ENCODE results near the gene TMEM208.

Gene TMEM208

DNA sequence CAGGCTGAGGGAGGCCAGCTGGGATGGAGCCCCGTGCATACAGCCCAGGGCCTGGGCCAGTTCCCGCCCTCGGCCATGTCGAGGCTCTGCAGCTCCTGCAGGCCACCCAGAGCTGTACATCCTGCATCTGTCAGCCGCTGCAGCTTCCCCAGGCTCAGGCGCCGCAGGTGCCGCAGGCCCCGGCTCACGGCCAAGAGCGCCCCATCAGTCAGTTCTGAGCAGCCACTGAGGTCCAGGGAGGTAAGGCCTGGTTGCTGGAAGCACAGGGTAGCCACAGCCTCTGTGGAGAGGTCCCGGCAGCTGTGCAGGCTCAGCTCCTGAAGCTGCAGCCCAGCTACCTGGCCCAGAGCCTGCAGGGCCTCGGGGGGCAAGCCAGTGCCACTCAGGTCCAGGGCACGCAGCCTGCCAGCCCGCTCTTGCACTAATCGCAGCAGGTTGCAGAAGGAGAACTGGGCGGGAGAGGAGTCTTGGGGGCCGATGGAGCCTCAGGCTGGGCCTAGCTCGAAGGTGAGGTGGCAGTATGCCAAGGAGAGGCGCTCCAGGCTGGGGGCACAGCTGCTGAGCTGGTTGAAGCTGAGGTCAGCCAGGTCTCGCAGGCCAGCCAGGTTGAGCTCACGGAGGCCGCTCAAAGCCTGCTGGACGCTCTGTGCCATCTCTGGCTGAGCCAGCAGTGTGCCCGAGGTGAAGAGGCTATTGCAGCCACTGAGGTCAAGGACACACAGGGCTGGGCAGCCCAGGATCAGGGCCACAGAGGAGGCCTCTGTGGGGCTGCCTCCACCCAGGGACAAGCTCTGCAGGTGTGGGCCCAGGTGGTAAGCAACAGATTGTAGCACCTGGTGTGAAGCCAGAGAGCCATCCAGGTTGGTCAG is 16.6 kb upstream of the TMEM208 start:
- DNase-seq = no peak

DNA sequence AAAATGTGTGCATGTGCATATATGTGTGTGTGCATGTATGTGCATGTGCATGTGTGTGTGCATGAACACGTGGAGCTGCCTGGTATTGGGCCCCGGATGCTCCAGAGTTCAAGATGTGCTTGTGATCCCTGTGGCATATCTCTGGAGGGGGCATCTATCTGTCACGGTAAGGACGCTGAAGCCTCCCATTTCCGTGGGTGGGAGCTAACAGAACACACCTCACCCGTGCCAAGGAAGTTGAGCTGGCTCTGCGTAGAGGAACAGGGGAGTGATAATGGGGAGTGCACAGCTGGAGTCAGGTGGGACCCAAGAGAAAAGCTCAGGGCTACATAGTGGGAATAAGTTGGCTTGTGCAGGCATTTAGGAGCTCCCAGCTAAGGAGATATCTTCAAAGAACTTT is 15.3 kb upstream of the TMEM208 start:
- DNase-seq = no peak

DNA sequence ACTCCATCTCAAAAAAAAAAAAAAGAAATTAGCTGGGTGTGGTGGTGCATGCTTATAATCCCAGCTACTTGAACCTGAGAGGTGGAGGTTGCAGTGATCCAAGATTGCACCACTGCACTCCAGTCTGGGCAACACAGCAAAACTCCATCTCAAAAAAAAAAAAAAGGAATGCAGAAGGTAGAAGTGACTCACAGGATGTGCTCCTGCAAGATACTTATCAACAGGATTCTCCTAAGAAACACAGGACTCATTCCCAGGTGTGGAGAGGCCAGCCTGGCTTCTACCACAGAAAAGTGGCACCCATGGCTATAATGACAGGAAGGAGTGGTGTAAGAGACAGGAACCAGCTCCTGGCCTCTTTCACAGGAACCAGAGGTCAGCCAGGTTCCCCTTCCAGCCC is 14.2 kb upstream of the TMEM208 start:
- no peak for DNase-seq

DNA sequence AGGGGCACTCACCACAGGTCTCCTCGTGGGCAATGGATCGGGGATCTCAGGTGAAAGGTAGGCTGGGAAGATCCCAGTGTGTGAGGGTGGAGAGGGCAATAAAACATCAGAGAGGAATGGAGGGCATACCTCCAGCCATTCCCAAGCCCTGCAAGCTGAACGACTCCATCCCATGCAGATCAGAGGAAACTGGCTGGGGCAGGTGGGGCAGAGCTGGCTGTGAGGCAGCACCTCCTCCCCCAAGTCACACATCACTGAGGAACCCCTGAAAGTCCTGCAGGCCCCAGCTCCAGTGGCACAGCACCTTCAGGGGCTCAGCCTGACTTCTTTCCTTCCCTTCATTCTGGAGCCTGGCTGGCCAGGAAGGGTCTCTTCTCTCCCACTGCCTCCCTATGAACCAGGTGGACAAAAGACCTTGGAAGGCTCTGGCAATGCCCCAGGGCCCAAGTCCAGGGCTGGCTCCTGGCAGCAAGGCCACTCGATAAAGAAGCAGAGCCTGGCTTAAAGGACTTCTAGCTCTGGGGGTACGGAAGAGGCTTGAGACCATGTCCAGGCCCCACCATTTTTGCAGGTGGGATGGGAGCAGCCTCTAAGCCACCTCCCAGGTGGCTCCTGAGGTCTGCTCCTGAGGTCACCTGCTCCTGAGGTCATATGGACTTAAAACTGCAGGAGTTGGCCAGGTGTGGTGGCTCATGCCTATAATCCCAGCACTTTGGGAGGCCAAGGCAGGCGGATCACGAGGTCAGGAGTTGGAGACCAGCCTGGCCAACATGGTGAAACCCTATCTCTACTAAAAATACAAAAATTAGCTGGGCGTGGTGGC is 13.5 kb upstream of the TMEM208 start:
- DNase-seq = no peak

DNA sequence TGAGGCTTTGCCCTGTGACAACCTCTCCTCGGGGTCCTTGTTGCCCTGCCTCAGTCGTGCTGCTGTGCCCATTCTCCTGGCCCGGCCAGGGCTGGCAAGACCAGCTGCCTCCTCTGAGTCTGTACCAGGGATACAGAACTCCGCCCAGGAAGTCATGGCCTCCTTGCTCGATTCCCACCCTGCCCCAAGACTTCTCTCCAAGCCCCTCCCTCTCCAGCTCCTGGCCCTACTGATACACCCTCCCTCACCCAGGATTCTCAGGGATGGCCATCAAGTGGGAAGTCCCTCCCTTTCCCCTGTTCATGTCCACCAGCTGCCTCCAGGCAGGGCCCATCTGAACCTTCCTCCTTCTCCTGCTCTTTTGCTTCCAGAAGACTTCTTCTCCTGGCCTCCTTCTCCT is 11.2 kb upstream of the TMEM208 start:
- DNase-seq = no peak

DNA sequence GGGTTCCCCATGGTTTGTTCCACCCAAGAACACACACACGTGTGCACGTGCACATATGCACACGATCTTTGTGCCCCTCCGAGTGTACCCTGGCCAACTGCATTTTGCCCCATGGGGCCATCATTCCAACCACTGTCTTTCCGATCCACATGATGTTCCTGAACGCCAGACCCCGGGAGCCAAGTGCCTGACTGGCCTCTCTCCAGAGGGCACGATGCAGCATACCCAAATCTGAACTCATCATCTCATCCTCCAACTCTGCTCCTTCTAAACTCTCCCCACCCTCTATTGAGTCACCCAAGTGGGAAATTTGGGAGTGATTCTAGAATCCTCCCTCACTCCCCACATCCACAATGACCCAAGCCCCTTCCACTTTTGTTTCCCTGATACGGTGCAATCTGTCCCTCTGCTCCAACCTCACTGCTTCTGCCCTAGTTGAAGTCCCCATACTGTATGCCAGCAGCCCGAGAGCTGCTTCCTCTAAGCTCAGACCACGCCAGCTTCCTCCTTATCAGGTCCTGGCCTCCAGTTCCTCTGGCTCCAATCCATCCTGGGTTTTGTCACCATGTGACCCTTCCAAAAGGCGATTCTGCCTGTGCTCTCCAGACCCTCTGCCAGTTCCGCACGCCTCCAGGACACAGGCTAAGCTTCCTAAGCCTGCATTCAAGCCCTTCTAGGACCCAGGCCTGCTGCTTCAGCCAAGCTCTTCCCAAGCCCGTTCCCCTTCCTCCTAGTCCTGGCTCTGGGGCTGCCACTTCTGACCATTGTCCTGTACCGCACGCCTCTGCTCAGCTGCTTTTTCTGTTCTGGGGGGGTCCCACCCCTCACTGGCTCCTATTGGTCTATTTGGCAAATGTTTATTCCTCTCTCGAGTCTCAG is 10.1 kb upstream of the TMEM208 start:
- DNase-seq = no peak

DNA sequence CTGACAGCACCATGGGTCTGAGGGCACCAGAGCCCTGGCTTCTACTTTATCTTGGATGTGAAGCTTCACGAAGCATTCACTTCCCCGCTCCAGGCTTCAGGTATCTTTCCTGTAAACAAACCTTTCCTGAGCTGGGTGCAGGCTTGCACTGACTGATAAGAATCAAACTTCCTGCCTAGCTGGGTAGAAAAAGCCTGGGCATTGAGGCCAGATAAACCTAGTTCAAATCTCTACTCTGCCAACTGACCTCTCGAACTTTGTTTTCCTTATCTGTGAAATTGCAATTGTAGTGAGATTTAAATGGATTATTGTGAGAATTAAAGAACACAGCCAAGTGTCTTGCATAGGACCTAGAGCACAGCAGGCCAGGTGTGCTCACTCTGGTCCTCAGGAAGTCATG is 2.9 kb upstream of the TMEM208 start:
- no peak for DNase-seq

DNA sequence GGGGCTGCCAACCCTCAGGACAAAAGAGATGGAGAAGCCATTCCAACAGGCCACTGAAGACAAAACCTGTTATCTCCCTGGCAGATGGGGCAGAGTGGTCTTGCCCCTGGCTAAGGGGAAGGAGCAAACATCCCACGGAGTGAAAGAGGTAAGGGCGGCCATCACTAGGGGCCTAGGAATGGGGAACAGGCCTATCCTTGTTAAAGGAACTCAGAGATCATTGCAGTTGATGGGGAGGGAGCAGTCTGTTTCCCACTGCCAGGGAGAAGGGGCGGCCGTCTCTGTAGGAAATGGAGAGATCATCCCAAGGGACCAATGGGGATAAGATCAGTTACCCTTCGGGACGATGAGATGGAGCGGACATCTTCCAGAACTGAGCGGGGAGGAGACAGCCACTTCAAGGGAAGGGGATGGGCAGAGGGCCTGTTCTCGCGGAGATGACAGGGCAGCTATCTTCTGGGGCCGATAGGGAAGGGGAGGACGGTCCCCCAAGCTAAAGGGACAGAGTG is 581 bp upstream of the TMEM208 start:
- no peak for DNase-seq

DNA sequence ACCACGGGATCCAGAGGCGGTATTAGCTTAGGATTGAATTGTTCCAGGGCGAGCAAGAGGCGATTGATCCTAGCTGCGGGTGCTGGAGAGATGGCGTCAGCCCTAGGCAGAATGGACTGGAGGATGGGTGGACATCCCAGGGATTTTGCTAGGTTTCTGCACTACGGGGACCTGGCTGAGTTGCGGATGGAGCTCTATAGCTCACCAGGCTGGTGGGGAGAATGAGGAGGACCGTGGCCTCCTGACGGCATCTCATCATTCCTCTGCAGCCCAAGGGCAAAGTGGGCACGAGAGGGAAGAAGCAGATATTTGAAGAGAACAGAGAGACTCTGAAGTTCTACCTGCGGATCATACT is 614 bp downstream of the TMEM208 start:
- DNase-seq = no peak

DNA sequence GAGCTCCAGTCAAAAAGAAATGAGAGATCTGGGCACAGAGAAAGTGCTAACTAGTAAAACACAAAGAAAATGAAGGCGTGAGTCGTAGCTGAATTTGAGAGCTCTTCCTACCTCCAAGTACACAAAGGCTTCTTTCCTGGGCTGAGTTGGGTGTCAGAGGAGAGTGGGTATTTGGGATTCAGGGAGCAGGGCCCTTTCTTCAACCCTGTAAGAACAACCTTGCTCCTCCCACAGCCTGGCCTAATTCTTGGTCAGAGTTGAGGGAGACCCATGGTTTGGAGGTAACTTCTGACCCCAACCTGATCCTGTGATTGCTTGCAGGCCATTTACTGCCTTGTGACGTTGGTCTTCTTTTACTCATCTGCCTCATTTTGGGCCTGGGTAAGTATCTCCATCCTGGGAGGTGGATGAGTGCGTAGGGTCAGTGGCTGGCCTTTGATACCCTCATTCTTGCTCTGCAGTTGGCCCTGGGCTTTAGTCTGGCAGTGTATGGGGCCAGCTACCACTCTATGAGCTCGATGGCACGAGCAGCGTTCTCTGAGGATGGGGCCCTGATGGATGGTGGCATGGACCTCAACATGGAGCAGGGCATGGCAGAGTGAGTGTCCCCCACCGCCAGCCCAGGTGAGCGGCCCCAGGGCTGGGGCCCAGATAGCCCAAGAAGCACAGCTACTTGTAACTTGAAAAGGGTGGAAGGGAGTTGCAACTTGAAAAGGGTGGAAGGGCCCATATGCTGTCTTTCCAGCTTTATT is 1.3 kb downstream of the TMEM208 start:
- no peak for DNase-seq

DNA sequence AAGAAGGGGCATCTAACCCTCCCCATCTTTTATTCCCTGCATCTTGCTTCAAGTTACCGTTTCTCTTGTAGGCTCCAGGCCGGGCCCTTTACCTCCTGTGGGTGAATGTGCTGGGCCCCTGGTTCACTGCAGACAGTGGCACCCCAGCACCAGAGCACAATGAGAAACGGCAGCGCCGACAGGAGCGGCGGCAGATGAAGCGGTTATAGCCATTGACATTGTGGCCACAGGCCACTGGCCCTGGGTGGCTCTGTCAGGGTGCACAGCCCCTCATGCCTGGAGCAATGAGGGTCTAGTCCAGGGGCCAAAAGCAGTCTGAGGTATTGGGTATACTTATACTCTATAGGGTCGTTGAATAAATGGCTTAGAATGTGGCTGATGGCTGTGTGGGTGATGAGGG is 2.0 kb downstream of the TMEM208 start:
- DNase-seq = no peak

DNA sequence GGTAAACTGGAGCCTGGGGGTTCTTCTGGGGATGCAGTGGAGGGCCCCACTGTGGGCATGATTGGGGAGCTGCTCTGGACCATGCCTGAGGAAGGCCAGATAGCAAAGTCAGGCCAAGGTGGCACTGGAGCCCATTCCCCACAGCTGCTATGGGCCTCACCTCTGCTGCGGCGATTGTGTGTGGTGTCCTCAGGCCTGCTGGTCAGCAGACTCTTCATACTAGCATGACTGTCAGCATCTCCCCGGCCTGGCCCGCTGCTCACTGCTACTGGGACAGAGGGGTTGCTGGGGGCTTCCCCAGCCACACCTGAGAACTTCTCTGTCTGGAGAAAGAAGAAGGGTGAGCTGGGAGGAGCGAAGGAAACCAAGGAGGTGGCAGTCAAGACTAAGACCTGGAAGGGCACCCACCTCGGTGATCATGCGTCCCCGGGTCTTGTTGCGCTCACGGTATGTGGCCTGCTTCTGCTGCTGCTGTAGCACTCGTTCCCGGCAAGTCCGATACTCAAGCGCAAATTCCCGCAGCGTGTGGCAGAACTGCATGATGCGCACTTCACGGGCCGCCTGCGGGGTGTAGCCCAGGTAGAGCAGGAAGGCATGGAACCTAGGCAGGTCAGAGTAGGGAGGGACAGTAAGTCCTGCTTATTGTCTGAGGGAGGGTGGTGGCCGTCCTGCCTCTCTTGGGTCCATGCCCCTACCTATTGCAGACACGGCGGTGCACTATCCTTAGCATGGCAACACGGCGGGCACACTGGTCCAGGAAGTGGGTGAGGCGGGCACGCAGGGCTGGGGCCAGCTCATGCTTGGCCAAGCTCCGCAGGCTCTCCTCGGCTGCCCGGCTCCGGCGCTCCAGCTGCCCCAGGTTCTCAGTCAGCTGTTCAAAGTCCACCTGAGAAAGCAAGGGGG is 3.2 kb downstream of the TMEM208 start:
- DNase-seq = no peak

DNA sequence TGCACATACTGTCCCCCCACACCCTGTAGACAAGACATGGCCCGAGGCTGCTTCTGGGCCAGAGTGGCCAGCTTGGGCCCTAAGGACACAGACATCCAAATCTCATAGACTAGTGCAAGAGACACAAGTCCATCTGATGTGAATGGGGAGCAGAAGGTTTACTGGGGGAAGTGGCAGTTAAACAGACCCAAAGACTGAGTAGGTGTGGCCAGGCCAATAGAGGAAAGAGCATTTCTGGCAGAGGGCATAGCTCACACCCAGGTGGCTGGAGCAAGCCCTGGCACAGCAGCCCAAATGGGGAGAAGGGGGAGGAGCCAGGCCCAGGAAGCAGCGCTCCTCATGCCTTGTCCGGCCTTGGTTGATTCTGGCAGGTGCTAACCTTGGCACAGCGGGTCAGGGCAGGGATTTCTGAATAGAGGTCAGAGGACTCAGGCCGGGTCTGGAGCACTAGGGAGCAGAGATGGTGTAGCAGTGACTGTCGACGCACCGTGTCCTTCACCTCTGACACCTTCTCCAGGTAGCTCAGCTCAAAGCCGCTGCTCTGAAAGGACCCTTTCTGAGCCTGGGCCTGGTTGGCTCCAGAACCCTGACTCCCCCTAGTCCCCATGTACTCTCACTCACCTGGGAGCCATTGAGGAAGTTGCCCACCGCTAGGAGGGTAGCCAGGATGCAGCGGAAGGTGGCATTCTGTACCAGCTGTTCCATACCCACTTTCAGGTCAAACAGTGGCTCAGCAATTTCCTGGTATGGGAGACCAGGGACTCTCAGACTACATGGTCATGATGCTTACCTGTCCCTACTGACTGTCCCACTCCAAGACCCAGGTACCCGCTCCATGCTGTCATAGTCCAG is 4.1 kb downstream of the TMEM208 start:
- DNase-seq = no peak

DNA sequence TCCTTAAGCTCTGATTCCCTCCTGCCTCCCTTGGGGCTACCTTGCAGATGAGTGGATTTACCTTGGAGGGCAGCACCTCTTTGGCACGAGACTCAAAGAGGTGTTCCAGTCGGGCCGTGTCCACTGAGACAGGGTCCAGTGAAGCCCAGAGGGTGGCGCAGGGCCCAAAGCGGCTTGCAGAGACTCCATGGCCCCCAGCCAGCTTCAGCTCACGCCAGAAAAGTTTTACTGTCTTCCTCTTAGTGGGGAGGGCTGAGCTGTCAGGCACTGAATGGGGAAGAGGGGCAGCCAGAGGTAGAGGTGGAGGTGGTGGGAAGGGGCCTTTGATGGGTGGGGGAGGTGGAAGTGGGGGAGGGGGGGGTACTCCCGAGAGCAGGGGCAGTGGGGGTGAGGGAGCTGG is 6.7 kb downstream of the TMEM208 start:
- DNase-seq = no peak

DNA sequence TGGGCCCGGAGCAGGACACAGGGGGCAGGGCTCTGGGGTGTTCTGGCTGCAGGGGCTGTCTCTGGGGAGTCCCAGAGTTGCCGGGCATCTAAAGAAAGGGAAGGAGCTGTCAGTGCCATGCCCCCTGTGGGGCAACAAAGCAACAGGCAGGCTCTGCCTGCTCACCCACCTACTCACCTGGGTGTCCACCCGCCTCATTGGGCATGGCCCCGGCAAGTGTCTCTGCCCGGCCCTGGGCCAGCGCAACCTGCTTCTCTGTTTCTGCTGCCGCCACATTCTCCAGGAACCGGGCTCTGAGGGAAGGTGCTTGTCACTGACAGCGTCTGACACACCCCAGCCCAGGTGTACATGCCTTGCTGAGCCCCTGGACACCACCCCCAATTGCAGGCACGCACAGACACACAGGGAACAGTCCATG is 7.3 kb downstream of the TMEM208 start:
- no peak for DNase-seq

DNA sequence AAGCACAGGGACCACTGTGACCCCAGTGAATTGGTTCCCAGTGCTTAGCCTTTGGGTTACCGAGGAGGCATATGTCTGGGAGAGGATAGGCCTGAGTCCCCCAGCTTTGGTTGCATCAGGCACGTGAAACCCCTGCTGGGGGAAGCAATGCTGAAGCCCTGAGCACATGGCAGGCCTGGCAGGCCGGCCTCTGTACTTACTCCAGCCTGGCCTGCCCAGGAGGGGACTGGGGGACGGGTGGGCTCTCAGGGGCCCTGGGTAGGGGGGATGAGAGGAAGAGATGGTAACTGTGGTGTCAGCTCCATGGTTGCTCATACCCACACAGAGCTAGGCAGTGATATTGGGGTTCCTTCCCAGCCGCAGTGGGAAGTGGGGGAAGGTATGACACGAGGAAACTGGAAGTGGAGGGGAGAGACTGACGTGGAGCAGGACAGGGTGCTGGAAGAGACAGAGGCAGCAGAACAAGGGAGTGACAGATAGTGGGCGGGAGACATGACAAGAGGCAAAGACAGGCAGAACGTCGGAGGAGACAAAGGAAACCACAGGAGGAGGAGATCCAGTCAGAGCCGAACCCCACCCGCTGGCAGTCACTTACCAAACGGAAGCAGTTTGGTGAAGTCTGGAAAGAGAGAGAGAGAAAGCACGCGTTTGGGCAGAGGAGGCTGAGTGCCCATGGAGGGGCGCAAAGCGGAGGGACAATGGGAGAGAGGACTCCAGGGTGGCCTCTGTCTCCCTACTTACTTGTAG is 9.1 kb downstream of the TMEM208 start:
- DNase-seq = no peak

DNA sequence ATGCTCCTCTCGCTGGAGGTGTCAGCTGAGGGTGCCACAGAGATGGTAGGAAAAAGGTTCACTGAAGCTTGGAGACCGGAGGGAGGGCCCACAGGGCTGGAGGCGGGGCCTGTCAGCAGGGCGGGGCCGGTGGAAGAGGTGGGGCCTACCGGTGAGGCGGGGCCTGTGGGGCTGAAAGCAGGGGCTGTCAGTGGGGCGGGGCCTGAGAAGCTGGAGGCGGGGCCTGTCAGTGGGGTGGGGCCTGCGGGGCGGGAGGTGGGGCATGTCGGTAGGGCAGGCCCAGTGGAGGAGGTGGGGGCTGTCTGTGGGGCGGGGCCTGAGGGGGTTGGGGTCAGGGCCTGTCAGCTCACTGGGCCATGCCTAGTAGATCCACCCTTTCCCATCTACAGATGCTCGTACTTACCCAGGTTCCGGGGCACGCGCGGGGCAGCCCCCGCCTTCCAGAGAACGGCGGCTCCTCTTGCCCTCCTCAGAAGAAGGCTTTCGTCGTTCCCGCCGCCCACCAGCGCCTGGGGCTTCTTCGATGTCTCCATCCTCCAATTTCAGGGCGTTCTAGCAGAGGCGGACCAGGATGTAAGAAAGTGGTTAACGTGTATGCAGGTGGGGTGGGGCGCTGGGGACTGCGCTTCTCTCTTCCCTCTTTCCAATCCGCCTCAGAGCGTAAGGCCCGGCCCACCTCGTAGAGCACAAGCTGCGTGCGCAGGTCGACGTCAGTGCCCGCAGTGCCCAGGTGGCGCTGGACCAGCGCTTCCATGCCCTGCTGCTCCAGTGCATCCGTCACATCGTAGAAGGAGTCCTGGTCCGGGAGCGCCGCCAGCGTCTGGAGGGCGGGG is 9.8 kb downstream of the TMEM208 start:
- DNase-seq = no peak
